HG02870 (cell line): ENCODE data around the gene DUS2.
"Not testable (repeated sequence)": the region's sequence is repeated elsewhere in the genome, so short reads cannot be mapped to it uniquely, and the experiment has no call there.

Source experiments
- ATAC-seq: cut with Tn5 transposase; IDR thresholded peaks from one replicate; pipeline ENCODE4 v1.9.1; 2021; ENCODE audit warnings: mild to moderate bottlenecking, moderate library complexity; ENCODE audit not compliant: unreplicated experiment

Gene DUS2

GRCh38 chr16:68115851-68116250 is 92.8 kb downstream of the DUS2 start:
- no peak for ATAC-seq

GRCh38 chr16:68116256-68116867 is 93.3 kb downstream of the DUS2 start:
- ATAC-seq: no peak

- no peak for ATAC-seq
Observed at GRCh38 chr16:68117884-68118283, 94.8 kb downstream of the DUS2 start.

- ATAC-seq: not testable (repeated sequence)
Observed at GRCh38 chr16:68118954-68119353, 95.9 kb downstream of the DUS2 start.

GRCh38 chr16:68120496-68120895 is 97.4 kb downstream of the DUS2 start:
- ATAC-seq: not testable (repeated sequence)

- ATAC-seq: no peak
Observed at GRCh38 chr16:68126395-68126794, 103.3 kb downstream of the DUS2 start.

- ATAC-seq: no peak
Observed at GRCh38 chr16:68128577-68129305, 105.7 kb downstream of the DUS2 start.
